Endothelial cell of umbilical vein (primary cell): ENCODE measurements around the gene SUPT3H. TPM values are rescaled to one million over a fixed set of nuclear protein-coding genes. Genes with fewer than 3 reads are reported as not detected.

Source experiments
- BruUV-seq: library from RNA; stranded (reverse); fragments of 400-500 nt; replicated peaks from 2 replicates; lab custom pipeline; 2021; lab: Mats Ljungman, UMichigan
- CTCF ChIA-PET: fragments of 300-600, 350-600 bp; sonication (Branson Sonifier 250); formaldehyde crosslinking; loops from one replicate; lab custom pipeline; 2021; ENCODE audit warnings: antibody characterized with exemption, inconsistent platforms; lab: Charles Lee
- POLR2A ChIA-PET: fragments of 300-600, 350-600 bp; sonication (Branson Sonifier 250); formaldehyde crosslinking; loops from one replicate; lab custom pipeline; 2021; ENCODE audit warnings: antibody characterized with exemption, inconsistent platforms; lab: Charles Lee
- DNase-seq: peaks from one replicate; pipeline ENCODE4 v3.0.0-alpha.2; 2011; ENCODE audit warnings: low read depth, low spot score
- FAIRE-seq: peaks from 2 replicates; lab custom pipeline; 2011; peaks lifted over from hg19 to GRCh38; lab: Jason Lieb, UNC
- H2AFZ ChIP-seq: 2 replicates; pipeline ENCODE4 v1.6.0; 2012; ENCODE audit warnings: low read depth, low read length, control low read depth, inconsistent platforms
- H3K27ac ChIP-seq: 2 replicates; pipeline ENCODE4 v1.5.1; 2011; ENCODE audit warnings: low read depth, mild to moderate bottlenecking, control low read depth, low read length, moderate library complexity; ENCODE audit not compliant: insufficient read depth
- H3K27me3 ChIP-seq, 2 experiments: 2 replicates each; pipeline versions ENCODE4 v1.6.0 to v1.6.1; 2011; ENCODE audit warnings: low read length in 2 of 2, mixed read lengths in 1 of 2; ENCODE audit not compliant: control insufficient read depth in 2 of 2, insufficient read depth in 2 of 2
- H3K36me3 ChIP-seq, 2 experiments: 2 replicates in 1 of 2; 3 replicates in 1 of 2; pipeline ENCODE4 v1.5.1; 2011; ENCODE audit warnings: low read length in 2 of 2, mild to moderate bottlenecking in 1 of 2, moderate library complexity in 1 of 2; ENCODE audit not compliant: control insufficient read depth in 2 of 2, insufficient read depth in 2 of 2; ENCODE audit errors: extremely low read depth in 1 of 2
- H3K4me1 ChIP-seq: 3 replicates; pipeline ENCODE4 v1.5.1; 2011; ENCODE audit warnings: mild to moderate bottlenecking, low read length; ENCODE audit not compliant: control insufficient read depth, insufficient read depth; ENCODE audit errors: extremely low read depth
- H3K4me2 ChIP-seq: 2 replicates; pipeline ENCODE4 v1.6.1; 2011; ENCODE audit warnings: low read length, control low read depth, mixed read lengths; ENCODE audit not compliant: insufficient read depth
- H3K4me3 ChIP-seq, 3 experiments: fragments of 200-600 bp in 1 of 3; sonication (generic), shearing (Covaris generic) in 1 of 3; replicated peaks in 1 of 3; 2 replicates each; pipeline ENCODE4 v1.5.1; 2011 to 2016; ENCODE audit warnings: control low read depth in 3 of 3, low read length in 3 of 3, mild to moderate bottlenecking in 2 of 3, inconsistent platforms in 1 of 3, low read depth in 1 of 3, moderate library complexity in 1 of 3; ENCODE audit not compliant: insufficient read depth in 1 of 3
- H3K79me2 ChIP-seq: 2 replicates; pipeline ENCODE4 v1.6.0; 2012; ENCODE audit warnings: low read length, inconsistent platforms; ENCODE audit not compliant: control insufficient read depth, insufficient read depth
- H3K9ac ChIP-seq: replicated peaks from 2 replicates; pipeline ENCODE3; 2011; ENCODE audit warnings: low read length, control low read depth; ENCODE audit not compliant: insufficient read depth; ENCODE audit errors: extremely low read depth
- H3K9me1 ChIP-seq: replicated peaks from 3 replicates; pipeline ENCODE4 v1.6.0; 2011; ENCODE audit warnings: mild to moderate bottlenecking, low read length; ENCODE audit not compliant: control insufficient read depth, insufficient read depth; ENCODE audit errors: extremely low read depth
- H3K9me3 ChIP-seq: replicated peaks from 2 replicates; pipeline ENCODE4 v1.5.1; 2012; ENCODE audit warnings: low read length, inconsistent platforms; ENCODE audit not compliant: control insufficient read depth, insufficient read depth
- H4K20me1 ChIP-seq: replicated peaks from 2 replicates; pipeline ENCODE3; 2011; ENCODE audit warnings: mild to moderate bottlenecking, low read length; ENCODE audit not compliant: control insufficient read depth, insufficient read depth; ENCODE audit errors: extremely low read depth
- EZH2 ChIP-seq: IDR thresholded peaks from 2 replicates; pipeline ENCODE4 v1.6.1; 2012; ENCODE audit warnings: borderline replicate concordance, low read depth, mild to moderate bottlenecking, moderate library complexity, low read length, inconsistent platforms; ENCODE audit not compliant: severe bottlenecking
- FOS ChIP-seq: IDR thresholded peaks from 2 replicates; pipeline ENCODE4 v1.6.1; 2011; ENCODE audit warnings: mild to moderate bottlenecking, low read length, moderate library complexity, borderline replicate concordance; ENCODE audit not compliant: insufficient read depth
- GATA2 ChIP-seq: IDR thresholded peaks from 2 replicates; pipeline ENCODE4 v1.7.0; 2011; ENCODE audit warnings: low read depth, mild to moderate bottlenecking, moderate library complexity, mixed read lengths, low read length; ENCODE audit not compliant: insufficient read length, insufficient read depth
- JUN ChIP-seq: IDR thresholded peaks from 2 replicates; pipeline ENCODE4 v1.6.1; 2011; ENCODE audit warnings: borderline replicate concordance, low read depth; ENCODE audit not compliant: insufficient read length, insufficient read depth
- MAX ChIP-seq: IDR thresholded peaks from 2 replicates; pipeline ENCODE4 v1.6.1; 2011; ENCODE audit not compliant: insufficient read depth, insufficient read length
- MYC ChIP-seq: IDR thresholded peaks from one replicate; pipeline ENCODE4 v1.6.1; 2011; ENCODE audit warnings: mild to moderate bottlenecking, low read depth, low read length
- POLR2A ChIP-seq: IDR thresholded peaks from 2 replicates; pipeline ENCODE4 v1.6.1; 2012; ENCODE audit warnings: low read depth, mild to moderate bottlenecking, control low read depth, low read length
- POLR2AphosphoS5 ChIP-seq: IDR thresholded peaks from 2 replicates; pipeline ENCODE4 v1.6.1; 2012; ENCODE audit warnings: low read depth, mild to moderate bottlenecking, control low read depth, low read length, moderate library complexity; ENCODE audit not compliant: insufficient read depth
- dilution Hi-C: fragments of 300-500 bp; cut with MboI; formaldehyde crosslinking; loops from one replicate; pipeline ENCODE4 v1.15.0; 2019; ENCODE audit warnings: low sequenced_read_pairs; ENCODE audit not compliant: extremely low pct_ligation_motif_present
- intact Hi-C: fragments of 100-400 bp; cut with micrococcal nuclease; formaldehyde crosslinking; loops from one replicate; pipeline ENCODE4 v1.10.0; 2022
- polyA plus RNA-seq, 4 experiments: library from polyadenylated mRNA; depleted of rRNA in 3 of 4; stranded (reverse) in 3 of 4; unstranded in 1 of 4; fragments of >200 nt; gene quantifications; 2 replicates each; pipeline versions ENCODE4 v1.2.1 to v1.2.3, GENCODE V29; 2011 to 2012; ENCODE audit warnings: missing spikeins in 1 of 4
- total RNA-seq: library from RNA; stranded (reverse); gene quantifications from 2 replicates; pipeline ENCODE4 v1.2.3, GENCODE V29; 2021
- TF ChIP-seq, protein P1 (sequence below), 2 donors: IDR thresholded peaks; 1 replicate in 1 of 2; 2 replicates in 1 of 2; pipeline ENCODE4 v1.5.1; 2011; ENCODE audit warnings: low read length in 2 of 2, mild to moderate bottlenecking in 2 of 2, moderate library complexity in 2 of 2, control low read depth in 1 of 2, inconsistent platforms in 1 of 2, low read depth in 1 of 2; ENCODE audit not compliant: insufficient read depth in 1 of 2; ENCODE audit errors: extremely low read depth in 1 of 2

The SUPT3H gene
- total and polyA plus RNA-seq, 2 donors (not counting 3 experiments of a cell fraction or from before 2014, with no cell fraction given): 8.3 to 9.8 TPM

DNA sequence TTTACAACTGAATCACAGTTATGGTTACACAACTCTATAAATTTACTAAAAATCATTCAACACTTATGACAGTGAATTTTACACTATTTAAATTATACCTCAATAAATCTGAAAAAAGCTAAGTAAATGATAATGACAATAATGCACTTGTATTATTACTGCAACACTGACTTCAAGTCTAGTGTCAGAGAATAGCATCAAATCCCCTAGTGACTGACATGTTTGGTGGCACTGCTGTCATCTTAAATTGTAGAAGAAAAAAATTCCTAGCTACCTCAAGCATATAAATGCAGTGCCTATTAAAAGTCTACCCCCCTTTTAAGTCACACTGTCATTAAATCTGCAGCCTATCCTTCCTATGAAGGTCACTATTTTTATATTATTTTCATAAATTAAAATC is 239.0 kb downstream of the SUPT3H start:
- Histone ChIP-seq H3K4me3 (no peak overlapping the region), H3K9ac (no peak overlapping the region), H3K36me3 (no peaks in the 10 kb centered on the region), H3K27me3 (no peaks in the 10 kb centered on the region), H4K20me1 (no peaks in the 10 kb centered on the region), H3K9me1 (no peaks in the 10 kb centered on the region), H2AFZ (no peak overlapping the region), H3K9me3 (no peaks in the 10 kb centered on the region), H3K27ac (no peak overlapping the region), H3K4me1 (no peaks in the 10 kb centered on the region), H3K79me2 (no peaks in the 10 kb centered on the region), H3K4me2 (no peak overlapping the region)
- BruUV-seq: no TSS peak
- FAIRE-seq: no peak
- CTCF ChIA-PET: interaction anchor here (1.2 to 1.8 kb wide), 2 partner anchors 11 to 576 kb away, joined by 4 to 7 read pairs; no protein-coding TSS in a partner anchor
- intact Hi-C loops (no loop called here), dilution Hi-C loops (no loop called here)
- POLR2A ChIA-PET: no interaction called here
- TF ChIP-seq, protein P1, sequence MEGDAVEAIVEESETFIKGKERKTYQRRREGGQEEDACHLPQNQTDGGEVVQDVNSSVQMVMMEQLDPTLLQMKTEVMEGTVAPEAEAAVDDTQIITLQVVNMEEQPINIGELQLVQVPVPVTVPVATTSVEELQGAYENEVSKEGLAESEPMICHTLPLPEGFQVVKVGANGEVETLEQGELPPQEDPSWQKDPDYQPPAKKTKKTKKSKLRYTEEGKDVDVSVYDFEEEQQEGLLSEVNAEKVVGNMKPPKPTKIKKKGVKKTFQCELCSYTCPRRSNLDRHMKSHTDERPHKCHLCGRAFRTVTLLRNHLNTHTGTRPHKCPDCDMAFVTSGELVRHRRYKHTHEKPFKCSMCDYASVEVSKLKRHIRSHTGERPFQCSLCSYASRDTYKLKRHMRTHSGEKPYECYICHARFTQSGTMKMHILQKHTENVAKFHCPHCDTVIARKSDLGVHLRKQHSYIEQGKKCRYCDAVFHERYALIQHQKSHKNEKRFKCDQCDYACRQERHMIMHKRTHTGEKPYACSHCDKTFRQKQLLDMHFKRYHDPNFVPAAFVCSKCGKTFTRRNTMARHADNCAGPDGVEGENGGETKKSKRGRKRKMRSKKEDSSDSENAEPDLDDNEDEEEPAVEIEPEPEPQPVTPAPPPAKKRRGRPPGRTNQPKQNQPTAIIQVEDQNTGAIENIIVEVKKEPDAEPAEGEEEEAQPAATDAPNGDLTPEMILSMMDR (IDR thresholded peaks at IDR 0.05; ENCODE audit: extremely low read depth in 1 of 2, insufficient read depth in 1 of 2, low read depth in 1 of 2, low read length in 2 of 2): no peak
- TF ChIP-seq MAX (no peak), MYC (no peak), GATA2 (no peak), FOS (no peak), POLR2A (no peak), POLR2AphosphoS5 (no peak), EZH2 (no peak), JUN (no peak)
- no peak for DNase-seq
